Measurements from ENCODE around the gene OAS2. TPM values are rescaled to one million over a fixed set of nuclear protein-coding genes. Genes with fewer than 3 reads are reported as not detected.

OAS2 gene
- total RNA-seq, 1 donor from 2014 or later: 57.7 TPM

DNA sequence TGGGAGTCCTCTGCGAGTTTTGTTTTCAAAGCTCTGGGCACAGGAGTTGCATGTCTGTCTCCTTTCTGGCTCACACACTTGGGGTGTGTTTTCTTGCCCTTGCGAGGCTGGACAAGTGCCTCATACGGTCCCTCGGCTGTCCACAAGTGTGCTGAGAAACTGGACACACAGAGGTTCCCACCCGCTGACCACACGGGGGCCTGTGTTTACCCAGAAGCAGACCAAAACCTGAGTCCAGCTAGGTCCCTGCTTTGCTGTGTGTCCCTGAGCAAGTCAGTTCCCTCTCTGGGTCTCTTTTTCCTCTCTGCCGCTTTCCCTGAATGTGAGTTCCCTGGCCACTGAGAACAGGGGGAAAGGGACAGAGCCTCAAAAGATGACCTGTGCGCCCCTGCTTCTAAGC, 678 bp upstream of the OAS2 start:
- H3K4me1 ChIP-seq: peaks cover 8% of the 10 kb centered on the region
- H3K27ac ChIP-seq: peak overlapping the region; percentile 88
- no peaks in the 10 kb centered on the region for H3K36me3 ChIP-seq
- ATAC-seq: peak; percentile 4
- H3K9me3 ChIP-seq: no peaks in the 10 kb centered on the region
- no peak for TF ChIP-seq CTCF (IDR thresholded peaks at IDR 0.05)
- no peak for DNase-seq
- intact Hi-C loops (cut with DNase I): no loop called here
- no peaks in the 10 kb centered on the region for H3K27me3 ChIP-seq
- peak overlapping the region; percentile 63 for H3K4me3 ChIP-seq

GRCh38 chr12:112979041-112979680, 842 bp downstream of the OAS2 start:
- no peak for TF ChIP-seq CTCF (IDR thresholded peaks at IDR 0.05)
- no peaks in the 10 kb centered on the region for H3K36me3 ChIP-seq
- H3K4me1 ChIP-seq: peaks cover 8% of the 10 kb centered on the region
- H3K4me3 ChIP-seq: peak overlapping the region; percentile 63
- peak overlapping the region; percentile 88 for H3K27ac ChIP-seq
- intact Hi-C loops (cut with DNase I): no loop called here
- peak; percentile 65 for ATAC-seq
- no peaks in the 10 kb centered on the region for H3K9me3 ChIP-seq
- H3K27me3 ChIP-seq: no peaks in the 10 kb centered on the region
- DNase-seq: no peak

DNA sequence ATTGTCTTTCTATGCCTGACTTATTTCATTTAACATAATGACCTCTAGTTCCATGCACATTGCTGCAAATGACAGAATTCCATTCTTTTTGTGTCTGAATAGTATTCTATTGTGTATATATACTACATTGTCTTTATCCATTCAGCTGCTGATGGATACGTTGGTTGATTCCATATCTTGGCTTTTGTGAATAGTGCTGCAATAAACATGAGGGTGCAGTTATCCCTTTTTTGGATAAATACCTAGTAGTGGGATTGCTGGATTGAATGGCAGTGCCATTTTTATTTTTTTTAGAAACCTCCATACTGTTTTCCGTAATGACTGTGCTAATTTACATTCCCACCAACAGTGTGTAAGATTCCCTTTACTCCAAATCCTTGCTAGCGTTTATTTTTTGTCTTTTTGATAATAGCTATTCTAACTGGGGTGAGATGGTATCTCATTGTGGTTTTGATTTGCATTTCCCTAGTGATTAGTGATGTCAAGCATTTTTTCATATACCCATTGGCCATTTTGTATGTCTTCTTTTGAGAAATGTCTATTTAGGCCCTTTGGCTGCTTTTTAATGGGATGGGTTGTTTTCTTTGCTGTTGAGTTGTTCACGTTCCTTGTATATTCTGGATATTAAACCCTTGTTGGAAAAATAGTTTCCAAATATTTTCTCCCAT, 2.3 kb downstream of the OAS2 start:
- H3K9me3 ChIP-seq: no peaks in the 10 kb centered on the region
- intact Hi-C loops (cut with DNase I): no loop called here
- no peak for ATAC-seq
- no peaks in the 10 kb centered on the region for H3K36me3 ChIP-seq
- no peak for DNase-seq
- peak overlapping the region; percentile 44 for H3K27ac ChIP-seq
- peak overlapping the region; percentile 63 for H3K4me3 ChIP-seq
- H3K4me1 ChIP-seq: peaks cover 8% of the 10 kb centered on the region
- no peak for TF ChIP-seq CTCF (IDR thresholded peaks at IDR 0.05)
- no peaks in the 10 kb centered on the region for H3K27me3 ChIP-seq

GRCh38 chr12:112985642-112986290, 7.4 kb downstream of the OAS2 start:
- Histone ChIP-seq H3K4me3 (no peak overlapping the region), H3K36me3 (peaks cover 32% of the 10 kb centered on the region), H3K27me3 (no peaks in the 10 kb centered on the region), H3K9me3 (no peaks in the 10 kb centered on the region), H3K27ac (no peak overlapping the region), H3K4me1 (no peaks in the 10 kb centered on the region)
- DNase-seq: no peak
- no peak for TF ChIP-seq CTCF (IDR thresholded peaks at IDR 0.05)
- intact Hi-C loops (cut with DNase I): no loop called here
- ATAC-seq: no peak

DNA sequence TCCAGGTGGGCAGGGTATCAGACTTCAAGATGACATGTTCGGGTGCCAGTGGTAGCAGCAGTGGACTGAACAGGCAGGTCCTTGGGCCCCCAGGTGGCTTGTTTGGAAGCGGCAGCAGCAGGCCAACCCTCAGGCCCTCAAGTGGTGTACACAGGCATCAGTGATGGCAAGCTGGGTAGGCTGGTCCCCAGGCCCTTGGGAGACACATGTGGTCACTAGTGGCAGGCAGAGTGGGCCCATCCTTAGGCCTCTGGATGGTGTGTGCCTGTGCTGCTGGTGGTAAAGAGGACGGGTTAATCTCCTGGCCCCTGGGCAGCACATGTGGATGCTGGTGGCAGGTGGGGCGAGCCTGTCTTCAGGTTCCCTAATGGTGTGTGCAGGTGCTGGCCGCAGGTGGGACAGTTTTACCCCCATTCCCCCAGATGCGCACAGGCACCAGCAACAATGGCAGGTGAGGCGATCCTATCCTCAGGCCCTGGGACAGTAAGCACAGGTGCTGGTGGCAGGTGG, 8.0 kb downstream of the OAS2 start:
- Histone ChIP-seq H3K27ac (no peak overlapping the region), H3K36me3 (peaks cover 36% of the 10 kb centered on the region), H3K9me3 (no peaks in the 10 kb centered on the region), H3K4me1 (no peaks in the 10 kb centered on the region), H3K4me3 (no peak overlapping the region), H3K27me3 (no peaks in the 10 kb centered on the region)
- DNase-seq: no peak
- TF ChIP-seq CTCF (IDR thresholded peaks at IDR 0.05): no peak
- peak; percentile 28 for ATAC-seq
- intact Hi-C loops (cut with DNase I): no loop called here
